ENCODE measurements around the gene PLA2G6. TPM values are rescaled to one million over a fixed set of nuclear protein-coding genes. Genes with fewer than 3 reads are reported as not detected.

PLA2G6 gene
- total RNA-seq, 1 donor from 2014 or later = 41.6 TPM

DNA sequence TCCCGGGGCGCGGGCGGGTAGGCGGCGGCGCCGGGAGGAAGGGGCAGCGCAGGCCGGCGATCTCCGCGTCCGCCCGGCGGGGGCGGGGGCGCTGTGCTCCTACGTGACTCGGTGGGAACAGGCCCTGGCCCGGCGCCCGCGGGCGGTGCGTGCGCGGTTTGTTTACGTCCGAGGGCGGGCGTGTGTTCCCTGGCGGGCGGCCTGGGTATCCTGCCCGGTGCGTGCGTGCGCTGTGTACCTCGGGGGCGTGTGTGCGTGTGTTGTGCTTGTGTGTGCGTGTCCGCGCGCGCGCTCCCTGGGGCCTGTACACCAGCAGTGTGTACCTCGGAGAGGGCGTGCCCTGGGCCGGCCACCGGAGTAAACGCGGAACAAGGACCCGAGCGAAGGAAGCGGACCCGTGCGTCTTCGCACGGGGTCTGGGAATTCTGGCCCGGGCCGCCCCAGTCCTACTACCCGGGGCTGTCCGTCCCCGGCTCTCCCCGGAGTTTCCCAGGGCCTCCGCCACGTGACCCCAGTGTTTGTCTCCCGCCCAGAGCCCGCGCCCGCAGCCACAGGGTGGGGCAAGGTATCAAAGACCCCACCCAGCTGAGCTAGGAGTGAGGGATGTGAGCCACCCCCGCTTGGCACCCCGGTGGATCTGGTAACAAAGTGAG lies 20.9 kb upstream of the PLA2G6 start:
- Mint-ChIP-seq H3K27ac (ENCODE audit: unreplicated experiment) (peak overlapping the region; percentile 95), H3K4me3 (ENCODE audit: unreplicated experiment) (peak overlapping the region; percentile 85), H3K4me1 (ENCODE audit: unreplicated experiment) (peaks cover 37% of the 10 kb centered on the region), H3K36me3 (ENCODE audit: unreplicated experiment) (no peaks in the 10 kb centered on the region), H3K9me3 (ENCODE audit: unreplicated experiment) (no peaks in the 10 kb centered on the region), H3K27me3 (ENCODE audit: unreplicated experiment) (no peaks in the 10 kb centered on the region)
- TF ChIP-seq, protein P1, sequence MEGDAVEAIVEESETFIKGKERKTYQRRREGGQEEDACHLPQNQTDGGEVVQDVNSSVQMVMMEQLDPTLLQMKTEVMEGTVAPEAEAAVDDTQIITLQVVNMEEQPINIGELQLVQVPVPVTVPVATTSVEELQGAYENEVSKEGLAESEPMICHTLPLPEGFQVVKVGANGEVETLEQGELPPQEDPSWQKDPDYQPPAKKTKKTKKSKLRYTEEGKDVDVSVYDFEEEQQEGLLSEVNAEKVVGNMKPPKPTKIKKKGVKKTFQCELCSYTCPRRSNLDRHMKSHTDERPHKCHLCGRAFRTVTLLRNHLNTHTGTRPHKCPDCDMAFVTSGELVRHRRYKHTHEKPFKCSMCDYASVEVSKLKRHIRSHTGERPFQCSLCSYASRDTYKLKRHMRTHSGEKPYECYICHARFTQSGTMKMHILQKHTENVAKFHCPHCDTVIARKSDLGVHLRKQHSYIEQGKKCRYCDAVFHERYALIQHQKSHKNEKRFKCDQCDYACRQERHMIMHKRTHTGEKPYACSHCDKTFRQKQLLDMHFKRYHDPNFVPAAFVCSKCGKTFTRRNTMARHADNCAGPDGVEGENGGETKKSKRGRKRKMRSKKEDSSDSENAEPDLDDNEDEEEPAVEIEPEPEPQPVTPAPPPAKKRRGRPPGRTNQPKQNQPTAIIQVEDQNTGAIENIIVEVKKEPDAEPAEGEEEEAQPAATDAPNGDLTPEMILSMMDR (IDR thresholded peaks at IDR 0.05) = peak; percentile 20
- peak; percentile 95 for DNase-seq (ENCODE audit: extremely low spot score, unreplicated experiment)

DNA sequence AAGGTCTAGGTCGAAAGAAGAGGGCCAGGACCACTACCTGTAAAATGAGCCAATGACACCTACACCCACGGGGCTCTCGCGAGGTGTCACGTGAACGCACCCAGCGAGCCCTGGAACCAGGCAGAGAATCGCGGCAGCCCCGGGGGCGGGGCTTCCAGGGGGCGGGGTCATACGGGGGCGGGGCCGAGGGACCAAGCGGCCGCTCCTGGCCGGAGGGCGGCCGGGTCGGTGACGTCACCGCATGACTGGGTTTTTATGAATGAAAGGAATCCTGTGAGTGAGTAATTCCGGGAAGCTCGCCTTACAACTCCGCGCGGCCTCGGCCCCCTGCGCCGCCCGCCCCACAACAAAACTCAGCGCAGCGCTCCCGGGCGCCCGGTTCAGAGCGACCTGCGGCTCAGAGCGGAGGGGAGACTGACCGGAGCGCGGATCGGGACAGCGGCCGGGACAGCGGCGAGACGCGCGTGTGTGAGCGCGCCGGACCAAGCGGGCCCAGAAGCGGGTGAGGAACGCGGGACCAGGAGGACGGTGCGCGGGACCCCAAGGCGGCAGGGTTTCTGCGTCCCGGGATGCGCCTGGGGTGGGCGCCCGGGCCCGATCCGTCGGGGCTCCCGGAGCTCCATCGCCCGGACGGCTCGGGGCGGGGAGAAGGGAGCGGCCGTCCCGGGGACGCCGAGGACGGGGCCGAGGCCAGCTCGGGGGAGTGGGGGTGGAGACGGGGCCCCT lies 20.2 kb upstream of the PLA2G6 start, which contains the start of gene MAFF:
MAFF (plus strand) TSS at position 284 of the 726 bp plus-strand sequence. CDS start 11,860 bp downstream, outside the sequence.
- DNase-seq (ENCODE audit: extremely low spot score, unreplicated experiment) = peak; percentile 98
- Mint-ChIP-seq H3K27ac (ENCODE audit: unreplicated experiment) (peak within 1 kb of the TSS; percentile 96), H3K36me3 (ENCODE audit: unreplicated experiment) (no peaks in the 10 kb centered on the region), H3K4me3 (ENCODE audit: unreplicated experiment) (peak within 1 kb of the TSS; percentile 85), H3K4me1 (ENCODE audit: unreplicated experiment) (peaks cover 37% of the 10 kb centered on the region), H3K9me3 (ENCODE audit: unreplicated experiment) (no peaks in the 10 kb centered on the region), H3K27me3 (ENCODE audit: unreplicated experiment) (no peaks in the 10 kb centered on the region)
- TF ChIP-seq, protein P1 (IDR thresholded peaks at IDR 0.05) = no peak

DNA sequence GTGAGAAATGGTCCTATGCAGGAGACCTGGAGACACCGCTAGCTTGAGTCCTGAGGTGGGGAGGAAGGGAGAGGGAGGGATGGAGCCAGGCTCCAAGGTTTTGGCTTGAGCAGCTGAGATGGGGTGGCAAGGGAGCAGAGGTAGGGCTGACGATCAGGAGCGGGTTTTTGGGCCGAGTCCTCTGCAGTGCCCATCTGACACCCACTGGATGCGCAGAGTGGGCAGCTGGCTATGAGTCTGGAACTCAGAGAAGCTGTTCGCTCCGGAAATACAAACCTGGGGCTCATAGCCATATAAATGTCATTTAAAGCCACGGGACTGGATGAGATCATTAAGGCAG lies 19.7 kb upstream of the PLA2G6 start:
- DNase-seq (ENCODE audit: extremely low spot score, unreplicated experiment) = no peak
- Mint-ChIP-seq H3K27ac (ENCODE audit: unreplicated experiment) (peak overlapping the region; percentile 84), H3K4me1 (ENCODE audit: unreplicated experiment) (peaks cover 37% of the 10 kb centered on the region), H3K36me3 (ENCODE audit: unreplicated experiment) (no peaks in the 10 kb centered on the region), H3K9me3 (ENCODE audit: unreplicated experiment) (no peaks in the 10 kb centered on the region), H3K4me3 (ENCODE audit: unreplicated experiment) (peak overlapping the region; percentile 84), H3K27me3 (ENCODE audit: unreplicated experiment) (no peaks in the 10 kb centered on the region)
- TF ChIP-seq, protein P1 (IDR thresholded peaks at IDR 0.05) = no peak

DNA sequence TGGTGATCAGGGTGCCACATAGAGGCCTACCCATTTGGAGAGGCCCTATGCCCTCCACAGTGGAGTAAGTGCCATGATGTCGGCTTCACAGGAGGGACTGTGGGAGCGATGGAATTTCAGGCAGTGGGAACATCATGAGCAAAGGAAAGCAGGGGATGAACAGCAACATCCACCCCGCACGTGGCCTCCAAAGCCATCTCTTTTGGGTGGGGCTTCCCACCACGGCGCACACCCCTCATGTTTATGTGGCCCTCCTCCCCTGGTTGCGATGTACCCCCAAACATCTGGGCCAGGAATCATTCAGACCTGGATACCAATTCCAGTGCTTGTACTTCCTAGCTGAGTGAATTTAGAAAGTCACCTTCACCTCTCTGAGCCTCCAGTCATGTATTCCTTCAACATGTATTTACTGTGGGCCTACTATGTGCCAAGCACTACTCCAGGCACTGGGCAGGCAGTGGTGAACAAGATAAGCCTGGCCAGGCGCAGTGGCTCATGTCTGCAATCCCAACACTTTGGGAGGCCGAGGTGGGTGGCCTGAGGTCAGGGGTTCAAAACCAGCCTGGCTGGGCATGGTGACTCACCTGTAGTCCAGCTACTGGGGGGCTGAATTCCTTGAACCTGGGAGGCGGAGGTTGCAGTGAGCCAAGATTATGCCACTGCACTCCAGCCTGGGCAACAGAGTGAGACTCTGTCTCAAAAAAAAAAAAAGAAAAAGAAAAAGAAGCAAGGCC lies 18.4 kb upstream of the PLA2G6 start:
- H3K4me3 Mint-ChIP-seq (ENCODE audit: unreplicated experiment) = no peak overlapping the region
- H3K27me3 Mint-ChIP-seq (ENCODE audit: unreplicated experiment) = no peaks in the 10 kb centered on the region
- TF ChIP-seq, protein P1 (IDR thresholded peaks at IDR 0.05) = no peak
- peaks cover 24% of the 10 kb centered on the region for H3K4me1 Mint-ChIP-seq (ENCODE audit: unreplicated experiment)
- H3K27ac Mint-ChIP-seq (ENCODE audit: unreplicated experiment) = no peak overlapping the region
- H3K36me3 Mint-ChIP-seq (ENCODE audit: unreplicated experiment) = no peaks in the 10 kb centered on the region
- DNase-seq (ENCODE audit: extremely low spot score, unreplicated experiment) = no peak
- H3K9me3 Mint-ChIP-seq (ENCODE audit: unreplicated experiment) = no peaks in the 10 kb centered on the region

Data from osteocyte (in vitro differentiated cells).